Panc1 (cell line): ENCODE measurements around the gene MGME1. TPM values are rescaled to one million over a fixed set of nuclear protein-coding genes. Genes with fewer than 3 reads are reported as not detected.

Source experiments
- ATAC-seq: fragments of 200-7000 bp; cut with Tn5 transposase; 2 replicates; pipeline ENCODE4 v1.9.1; 2020; ENCODE audit warnings: mild to moderate bottlenecking, moderate library complexity
- BruUV-seq: library from RNA; stranded (reverse); fragments of 400-500 nt; replicated peaks from 2 replicates; lab custom pipeline; 2021; lab: Mats Ljungman, UMichigan
- CTCF ChIA-PET: fragments of 300-600 bp; sonication (Branson Sonifier 250); formaldehyde crosslinking; loops from one replicate; lab custom pipeline; 2022; ENCODE audit warnings: antibody characterized with exemption; lab: Charles Lee
- POLR2A ChIA-PET: fragments of 300-600 bp; sonication (Branson Sonifier 250); formaldehyde crosslinking; loops from one replicate; lab custom pipeline; 2022; ENCODE audit warnings: antibody characterized with exemption; lab: Charles Lee
- DNase-seq: peaks from one replicate; pipeline ENCODE4 v3.0.0-alpha.2; 2010; ENCODE audit warnings: low read depth, low spot score
- H3K27ac ChIP-seq: 2 replicates; pipeline ENCODE4 v1.5.1; 2011; ENCODE audit warnings: mild to moderate bottlenecking, low read length, inconsistent platforms
- H3K27me3 ChIP-seq: fragments of 200-500 bp; sonication (Bioruptor generic); 2 replicates; pipeline ENCODE4 v1.6.0; 2014; ENCODE audit warnings: low read length, inconsistent platforms; ENCODE audit not compliant: control insufficient read depth, insufficient read depth
- H3K36me3 ChIP-seq: fragments of 200-500 bp; sonication (Bioruptor generic); 2 replicates; pipeline ENCODE4 v1.5.1; 2014; ENCODE audit warnings: inconsistent platforms, mild to moderate bottlenecking, low read length, moderate library complexity; ENCODE audit not compliant: control insufficient read depth, insufficient read depth
- H3K4me1 ChIP-seq: 2 replicates; pipeline ENCODE4 v1.5.1; 2011; ENCODE audit warnings: inconsistent platforms, mild to moderate bottlenecking, low read length, moderate library complexity; ENCODE audit not compliant: control insufficient read depth, insufficient read depth
- H3K4me3 ChIP-seq, 2 experiments: 2 replicates each; pipeline ENCODE4 v1.5.1; 2011 to 2012; ENCODE audit warnings: low read depth in 2 of 2, low read length in 2 of 2, mild to moderate bottlenecking in 2 of 2, inconsistent platforms in 1 of 2, moderate library complexity in 1 of 2
- H3K9me3 ChIP-seq: fragments of 200-500 bp; sonication (Bioruptor generic); 2 replicates; pipeline ENCODE4 v1.5.1; 2014; ENCODE audit warnings: low read depth, mild to moderate bottlenecking, inconsistent platforms, low read length, moderate library complexity; ENCODE audit not compliant: control insufficient read depth, insufficient read depth
- POLR2AphosphoS5 ChIP-seq: IDR thresholded peaks from 2 replicates; pipeline ENCODE4 v1.6.1; 2012; ENCODE audit warnings: mild to moderate bottlenecking, low read depth, low read length, moderate library complexity
- REST ChIP-seq, 2 experiments: IDR thresholded peaks; 2 replicates each; pipeline ENCODE4 v1.6.1; 2011 to 2012; ENCODE audit warnings: low read depth in 2 of 2, control low read depth in 1 of 2, low read length in 1 of 2, mild to moderate bottlenecking in 1 of 2, moderate library complexity in 1 of 2; ENCODE audit not compliant: insufficient read depth in 1 of 2
- SIN3A ChIP-seq: IDR thresholded peaks from 2 replicates; pipeline ENCODE4 v1.6.1; 2012; ENCODE audit warnings: low read depth, mild to moderate bottlenecking, low read length, moderate library complexity, borderline replicate concordance; ENCODE audit not compliant: insufficient read depth
- TCF7L2 ChIP-seq: IDR thresholded peaks from 2 replicates; pipeline ENCODE4 v1.6.1; 2011; ENCODE audit warnings: mild to moderate bottlenecking, low read depth, low read length, inconsistent platforms
- in situ Hi-C: cut with HindIII; loops from 2 replicates; pipeline ENCODE4 v1.10.0; 2016; ENCODE audit warnings: low sequenced_read_pairs, low pct_unique_long_range_greater_than_20kb
- intact Hi-C: fragments of 100-400 bp; cut with micrococcal nuclease; formaldehyde crosslinking; loops from one replicate; pipeline ENCODE4 v1.10.0; 2022; ENCODE audit not compliant: unreplicated experiment
- total RNA-seq: library from RNA; stranded (reverse); gene quantifications from one replicate; pipeline ENCODE4 v1.2.1, GENCODE V29; 2021; ENCODE audit not compliant: unreplicated experiment
- TF ChIP-seq, protein P1 (sequence below): fragments of 450-650 bp; IDR thresholded peaks from 2 replicates; pipeline ENCODE4 v1.5.1; 2017; ENCODE audit warnings: mild to moderate bottlenecking

Gene MGME1
- total RNA-seq, 1 experiment from 2014 or later = 27.0 TPM

GRCh38 chr20:17925940-17926300 is 42.9 kb upstream of the MGME1 start:
- Histone ChIP-seq H3K27ac (no peak overlapping the region), H3K27me3 (no peaks in the 10 kb centered on the region; the same call in 1 of the 2 replicates), H3K36me3 (no peaks in the 10 kb centered on the region), H3K4me3 (no peak overlapping the region), H3K9me3 (no peaks in the 10 kb centered on the region), H3K4me1 (no peaks in the 10 kb centered on the region)
- CTCF ChIA-PET = no interaction called here
- TF ChIP-seq, protein P1, sequence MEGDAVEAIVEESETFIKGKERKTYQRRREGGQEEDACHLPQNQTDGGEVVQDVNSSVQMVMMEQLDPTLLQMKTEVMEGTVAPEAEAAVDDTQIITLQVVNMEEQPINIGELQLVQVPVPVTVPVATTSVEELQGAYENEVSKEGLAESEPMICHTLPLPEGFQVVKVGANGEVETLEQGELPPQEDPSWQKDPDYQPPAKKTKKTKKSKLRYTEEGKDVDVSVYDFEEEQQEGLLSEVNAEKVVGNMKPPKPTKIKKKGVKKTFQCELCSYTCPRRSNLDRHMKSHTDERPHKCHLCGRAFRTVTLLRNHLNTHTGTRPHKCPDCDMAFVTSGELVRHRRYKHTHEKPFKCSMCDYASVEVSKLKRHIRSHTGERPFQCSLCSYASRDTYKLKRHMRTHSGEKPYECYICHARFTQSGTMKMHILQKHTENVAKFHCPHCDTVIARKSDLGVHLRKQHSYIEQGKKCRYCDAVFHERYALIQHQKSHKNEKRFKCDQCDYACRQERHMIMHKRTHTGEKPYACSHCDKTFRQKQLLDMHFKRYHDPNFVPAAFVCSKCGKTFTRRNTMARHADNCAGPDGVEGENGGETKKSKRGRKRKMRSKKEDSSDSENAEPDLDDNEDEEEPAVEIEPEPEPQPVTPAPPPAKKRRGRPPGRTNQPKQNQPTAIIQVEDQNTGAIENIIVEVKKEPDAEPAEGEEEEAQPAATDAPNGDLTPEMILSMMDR = no peak
- TF ChIP-seq POLR2AphosphoS5 (no peak), REST (IDR thresholded peaks at IDR 0.05; ENCODE audit: insufficient read depth in 1 of 2, low read depth in 2 of 2, low read length in 1 of 2) (no peak), SIN3A (no peak), TCF7L2 (no peak)
- no TSS peak for BruUV-seq
- POLR2A ChIA-PET = no interaction called here
- intact Hi-C loops (no loop called here), in situ Hi-C loops (no loop called here)
- no peak for ATAC-seq
- no peak for DNase-seq

DNA sequence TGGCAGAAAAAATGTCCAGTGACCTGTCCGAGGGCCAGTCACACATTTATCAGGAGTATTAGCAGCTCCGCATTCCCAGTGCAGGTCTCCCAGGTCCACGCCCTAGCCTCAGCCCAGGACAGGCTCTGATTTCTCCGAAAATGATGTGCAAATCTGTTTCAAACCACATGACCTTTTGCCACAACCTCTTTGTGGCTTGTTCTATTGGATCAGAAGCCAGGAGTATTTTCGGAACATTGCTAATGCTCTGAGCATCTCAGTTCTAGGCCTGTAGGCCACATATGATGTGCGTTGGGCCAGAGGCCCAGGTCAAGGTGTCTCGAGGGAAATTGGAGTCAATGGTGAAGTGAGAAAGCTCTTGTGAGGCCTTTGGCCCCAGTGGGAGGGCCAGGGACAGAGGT is 40.6 kb upstream of the MGME1 start:
- BruUV-seq = no TSS peak
- Histone ChIP-seq H3K4me1 (no peaks in the 10 kb centered on the region), H3K36me3 (no peaks in the 10 kb centered on the region), H3K9me3 (no peaks in the 10 kb centered on the region), H3K27ac (no peak overlapping the region), H3K4me3 (no peak overlapping the region), H3K27me3 (no peaks in the 10 kb centered on the region; the same call in 1 of the 2 replicates)
- CTCF ChIA-PET = no interaction called here
- intact Hi-C loops = no loop called here
- DNase-seq = no peak
- ATAC-seq = no peak
- in situ Hi-C loops = no loop called here
- POLR2A ChIA-PET = no interaction called here
- TF ChIP-seq REST (IDR thresholded peaks at IDR 0.05; ENCODE audit: insufficient read depth in 1 of 2, low read depth in 2 of 2, low read length in 1 of 2) = no peak
- TF ChIP-seq POLR2AphosphoS5 = no peak
- TF ChIP-seq, protein P1 = no peak
- no peak for TF ChIP-seq SIN3A
- TF ChIP-seq TCF7L2 = no peak
